NCI-H226 (cell line): ENCODE results near the gene CDC23.
"Not testable (repeated sequence)": the region's sequence is repeated elsewhere in the genome, so short reads cannot be mapped to it uniquely, and the experiment has no call there.

ENCODE experiments used
- DNase-seq: peaks from one replicate; pipeline ENCODE4 v3.0.0-alpha.2; 2015

Gene CDC23

GRCh38 chr5:138212828-138213160 lies 329 bp downstream of the CDC23 start:
- DNase-seq: no peak

GRCh38 chr5:138210985-138211384 lies 2.1 kb downstream of the CDC23 start:
- no peak for DNase-seq

GRCh38 chr5:138193859-138194258 lies 19.3 kb downstream of the CDC23 start:
- not testable (repeated sequence) for DNase-seq

- DNase-seq: no peak
Measured at GRCh38 chr5:138192826-138193225, 20.3 kb downstream of the CDC23 start.

GRCh38 chr5:138188626-138189025 lies 24.5 kb downstream of the CDC23 start:
- no peak for DNase-seq

GRCh38 chr5:138186002-138186447 lies 27.1 kb downstream of the CDC23 start:
- DNase-seq: no peak

- no peak for DNase-seq
Measured at GRCh38 chr5:138182808-138183207, 30.3 kb downstream of the CDC23 start.

- DNase-seq: no peak
Measured at GRCh38 chr5:138180841-138181240, 32.3 kb downstream of the CDC23 start.

- DNase-seq: peak; percentile 18
Measured at GRCh38 chr5:138180183-138180782, 32.8 kb downstream of the CDC23 start.

GRCh38 chr5:138179277-138179857 lies 33.8 kb downstream of the CDC23 start:
- no peak for DNase-seq

- DNase-seq: peak; percentile 93
Measured at GRCh38 chr5:138178516-138179276, 34.4 kb downstream of the CDC23 start, which contains the start of the genes BRD8 and KIF20A. Gene BRD8, minus strand, starts transcription at chr5:138178630. Its CDS starts 16 bp downstream, at chr5:138178614. Gene KIF20A, plus strand, starts transcription at chr5:138179112. Its CDS starts 569 bp downstream, at chr5:138179681.

GRCh38 chr5:138177941-138178515 lies 35.1 kb downstream of the CDC23 start:
- DNase-seq: peak; percentile 6

- DNase-seq: no peak
Measured at GRCh38 chr5:138170299-138170698, 42.8 kb downstream of the CDC23 start.

- DNase-seq: no peak
Measured at GRCh38 chr5:138169124-138169523, 44.0 kb downstream of the CDC23 start.

- no peak for DNase-seq
Measured at GRCh38 chr5:138163721-138164120, 49.4 kb downstream of the CDC23 start.

- DNase-seq: no peak
Measured at GRCh38 chr5:138160706-138161105, 52.4 kb downstream of the CDC23 start.

GRCh38 chr5:138159666-138160065 lies 53.5 kb downstream of the CDC23 start:
- no peak for DNase-seq

GRCh38 chr5:138157626-138158025 lies 55.5 kb downstream of the CDC23 start:
- no peak for DNase-seq

GRCh38 chr5:138155977-138156376 lies 57.1 kb downstream of the CDC23 start:
- not testable (repeated sequence) for DNase-seq

GRCh38 chr5:138149530-138149929 lies 63.6 kb downstream of the CDC23 start:
- DNase-seq: peak; percentile 69

GRCh38 chr5:138148811-138149210 lies 64.3 kb downstream of the CDC23 start:
- peak; percentile 91 for DNase-seq

GRCh38 chr5:138143578-138143977 lies 69.5 kb downstream of the CDC23 start:
- not testable (repeated sequence) for DNase-seq

GRCh38 chr5:138141734-138142133 lies 71.4 kb downstream of the CDC23 start:
- no peak for DNase-seq

GRCh38 chr5:138140268-138140667 lies 72.9 kb downstream of the CDC23 start:
- no peak for DNase-seq
